Measurements from ENCODE around the gene PPP1R10.
"Not testable (repeated sequence)": the region's sequence is repeated elsewhere in the genome, so short reads cannot be mapped to it uniquely, and the experiment has no call there.

- TF ChIP-seq POLR2AphosphoS5 (IDR thresholded peaks at IDR 0.05; ENCODE audit: borderline replicate concordance, low read depth, low read length); FOXP2 (optimal IDR thresholded peaks at IDR 0.05; ENCODE audit: control extremely low read depth, extremely low read length, insufficient read depth): not testable (repeated sequence)
Observed at GRCh38 chr6:30666300-30666699, 49.3 kb upstream of the PPP1R10 start.
